Measurements from ENCODE around the gene DRD2. TPM values are rescaled to one million over a fixed set of nuclear protein-coding genes. Genes with fewer than 3 reads are reported as not detected.

DRD2 gene
- total RNA-seq, 1 experiment from 2014 or later = 0.28 TPM

DNA sequence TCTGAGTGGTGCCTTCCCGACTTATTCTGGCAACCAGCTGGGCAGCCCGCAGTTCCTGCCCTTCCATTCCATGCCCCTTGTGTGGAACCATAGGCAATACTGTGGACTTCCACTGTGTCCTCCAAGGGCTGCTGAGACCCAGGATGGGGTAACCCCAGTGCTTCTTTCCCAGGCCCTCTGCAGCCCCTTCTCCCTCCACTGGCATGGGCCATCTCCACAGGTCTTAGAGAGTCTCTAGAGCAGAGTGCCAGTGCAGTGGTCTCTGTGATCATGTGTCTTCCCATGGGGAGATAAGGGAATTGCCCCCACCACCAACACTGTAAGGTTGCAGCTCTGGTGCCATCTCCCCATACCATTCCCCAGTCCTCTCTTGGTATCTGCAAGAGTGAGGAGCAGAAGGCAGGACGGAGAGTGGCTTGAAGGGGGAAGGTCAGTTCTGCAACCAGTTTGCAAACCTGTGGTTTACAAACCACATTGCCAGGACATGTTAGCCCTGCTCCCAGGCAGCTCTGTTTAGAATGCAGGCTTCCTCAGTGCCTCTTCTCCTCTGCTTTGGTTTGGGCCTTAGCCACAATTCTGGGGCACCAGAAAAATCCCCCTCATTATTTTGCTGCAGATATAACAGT, 20.9 kb upstream of the DRD2 start:
- ChIA-PET POLR2A (interaction anchor here (0.7 kb wide), 1 partner anchor 15 kb away, joined by 3 read pairs; no protein-coding TSS in a partner anchor), CTCF (interaction anchor here (0.6 to 6.2 kb wide), 12 partner anchors 11 to 905 kb away, joined by 3 to 72 read pairs (median 6); partner anchors contain the start of gene TTC12)
- intact Hi-C loops (cut with micrococcal nuclease) = loop anchor here (10.0 kb wide), 1 partner anchor 239 kb away; no protein-coding TSS in a partner anchor
- DNase-seq (ENCODE audit: unreplicated experiment) = no peak
- H3K27me3 Mint-ChIP-seq (ENCODE audit: insufficient read depth, unreplicated experiment) = peaks cover 10% of the 10 kb centered on the region
- H3K36me3 Mint-ChIP-seq (ENCODE audit: insufficient read depth, unreplicated experiment) = no peaks in the 10 kb centered on the region
- H3K9me3 Mint-ChIP-seq (ENCODE audit: unreplicated experiment) = no peaks in the 10 kb centered on the region
- BruUV-seq (replicated peaks) = no TSS peak
- H3K27ac Mint-ChIP-seq (ENCODE audit: low read depth, unreplicated experiment) = no peak overlapping the region
- H3K4me3 Mint-ChIP-seq (ENCODE audit: unreplicated experiment) = no peak overlapping the region
- TF ChIP-seq, protein P1, sequence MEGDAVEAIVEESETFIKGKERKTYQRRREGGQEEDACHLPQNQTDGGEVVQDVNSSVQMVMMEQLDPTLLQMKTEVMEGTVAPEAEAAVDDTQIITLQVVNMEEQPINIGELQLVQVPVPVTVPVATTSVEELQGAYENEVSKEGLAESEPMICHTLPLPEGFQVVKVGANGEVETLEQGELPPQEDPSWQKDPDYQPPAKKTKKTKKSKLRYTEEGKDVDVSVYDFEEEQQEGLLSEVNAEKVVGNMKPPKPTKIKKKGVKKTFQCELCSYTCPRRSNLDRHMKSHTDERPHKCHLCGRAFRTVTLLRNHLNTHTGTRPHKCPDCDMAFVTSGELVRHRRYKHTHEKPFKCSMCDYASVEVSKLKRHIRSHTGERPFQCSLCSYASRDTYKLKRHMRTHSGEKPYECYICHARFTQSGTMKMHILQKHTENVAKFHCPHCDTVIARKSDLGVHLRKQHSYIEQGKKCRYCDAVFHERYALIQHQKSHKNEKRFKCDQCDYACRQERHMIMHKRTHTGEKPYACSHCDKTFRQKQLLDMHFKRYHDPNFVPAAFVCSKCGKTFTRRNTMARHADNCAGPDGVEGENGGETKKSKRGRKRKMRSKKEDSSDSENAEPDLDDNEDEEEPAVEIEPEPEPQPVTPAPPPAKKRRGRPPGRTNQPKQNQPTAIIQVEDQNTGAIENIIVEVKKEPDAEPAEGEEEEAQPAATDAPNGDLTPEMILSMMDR (IDR thresholded peaks at IDR 0.05; ENCODE audit: unreplicated experiment) = no peak
- H3K4me1 Mint-ChIP-seq (ENCODE audit: insufficient read depth, unreplicated experiment) = no peaks in the 10 kb centered on the region

GRCh38 chr11:113494021-113494420, 18.8 kb upstream of the DRD2 start:
- Mint-ChIP-seq H3K27ac (ENCODE audit: low read depth, unreplicated experiment) (no peak overlapping the region), H3K27me3 (ENCODE audit: insufficient read depth, unreplicated experiment) (peaks cover 10% of the 10 kb centered on the region), H3K9me3 (ENCODE audit: unreplicated experiment) (no peaks in the 10 kb centered on the region), H3K4me1 (ENCODE audit: insufficient read depth, unreplicated experiment) (no peaks in the 10 kb centered on the region), H3K4me3 (ENCODE audit: unreplicated experiment) (no peak overlapping the region), H3K36me3 (ENCODE audit: insufficient read depth, unreplicated experiment) (no peaks in the 10 kb centered on the region)
- intact Hi-C loops (cut with micrococcal nuclease) = loop anchor here (1.0 to 10.0 kb wide), 3 partner anchors 179 to 241 kb away; partner anchors contain the start of gene TTC12
- TF ChIP-seq, protein P1 (IDR thresholded peaks at IDR 0.05; ENCODE audit: unreplicated experiment) = peak; percentile 35
- DNase-seq (ENCODE audit: unreplicated experiment) = peak; percentile 14
- BruUV-seq (replicated peaks) = no TSS peak
- ChIA-PET POLR2A (interaction anchor here (1.1 to 1.9 kb wide), 3 partner anchors 37 to 179 kb away, joined by 3 to 9 read pairs (median 5); partner anchors contain the start of gene TTC12), CTCF (interaction anchor here (0.5 to 6.2 kb wide), 53 partner anchors 9 to 1292 kb away, joined by 3 to 72 read pairs (median 4); partner anchors contain the start of gene TTC12)

- BruUV-seq (replicated peaks) = no TSS peak
- CTCF ChIA-PET = interaction anchor here (0.6 to 6.2 kb wide), 45 partner anchors 8 to 1291 kb away, joined by 3 to 72 read pairs (median 5); partner anchors contain the start of gene TTC12
Measured at GRCh38 chr11:113493206-113493605, 18.0 kb upstream of the DRD2 start.

GRCh38 chr11:113488931-113489351, 13.7 kb upstream of the DRD2 start:
- intact Hi-C loops (cut with micrococcal nuclease) = no loop called here
- Mint-ChIP-seq H3K9me3 (ENCODE audit: unreplicated experiment) (no peaks in the 10 kb centered on the region), H3K4me1 (ENCODE audit: insufficient read depth, unreplicated experiment) (no peaks in the 10 kb centered on the region), H3K36me3 (ENCODE audit: insufficient read depth, unreplicated experiment) (no peaks in the 10 kb centered on the region), H3K27me3 (ENCODE audit: insufficient read depth, unreplicated experiment) (no peaks in the 10 kb centered on the region), H3K4me3 (ENCODE audit: unreplicated experiment) (no peak overlapping the region), H3K27ac (ENCODE audit: low read depth, unreplicated experiment) (no peak overlapping the region)
- DNase-seq (ENCODE audit: unreplicated experiment) = no peak
- BruUV-seq (replicated peaks) = no TSS peak
- POLR2A ChIA-PET = interaction anchor here (0.7 kb wide), 1 partner anchor 76 kb away, joined by 6 read pairs; no protein-coding TSS in a partner anchor
- TF ChIP-seq, protein P1 (IDR thresholded peaks at IDR 0.05; ENCODE audit: unreplicated experiment) = no peak
- CTCF ChIA-PET = interaction anchor here (0.7 kb wide), 1 partner anchor 63 kb away, joined by 3 read pairs; no protein-coding TSS in a partner anchor

More at GRCh38 chr11:113493206-113493605, 18.0 kb upstream of the DRD2 start:
- H3K9me3 Mint-ChIP-seq (ENCODE audit: unreplicated experiment) = no peaks in the 10 kb centered on the region
- no peak for DNase-seq (ENCODE audit: unreplicated experiment)
- POLR2A ChIA-PET = interaction anchor here (1.1 to 1.9 kb wide), 3 partner anchors 36 to 179 kb away, joined by 3 to 9 read pairs (median 5); partner anchors contain the start of gene TTC12
- no peaks in the 10 kb centered on the region for H3K4me1 Mint-ChIP-seq (ENCODE audit: insufficient read depth, unreplicated experiment)
- H3K36me3 Mint-ChIP-seq (ENCODE audit: insufficient read depth, unreplicated experiment) = no peaks in the 10 kb centered on the region
- intact Hi-C loops (cut with micrococcal nuclease) = loop anchor here (10.0 kb wide), 1 partner anchor 242 kb away; no protein-coding TSS in a partner anchor
- TF ChIP-seq, protein P1 (IDR thresholded peaks at IDR 0.05; ENCODE audit: unreplicated experiment) = no peak
- no peak overlapping the region for H3K4me3 Mint-ChIP-seq (ENCODE audit: unreplicated experiment)
- peaks cover 10% of the 10 kb centered on the region for H3K27me3 Mint-ChIP-seq (ENCODE audit: insufficient read depth, unreplicated experiment)
- H3K27ac Mint-ChIP-seq (ENCODE audit: low read depth, unreplicated experiment) = no peak overlapping the region
